HUES6 (cell line): Measurements from ENCODE around the gene SLC8A1.

Experiments used
- H3K27ac ChIP-seq: 2 replicates; pipeline ENCODE4 v1.7.0; 2013; ENCODE audit warnings: low read depth, mild to moderate bottlenecking, low read length, inconsistent platforms
- H3K27me3 ChIP-seq: 2 replicates; pipeline ENCODE4 v1.6.1; 2013; ENCODE audit warnings: low read length; ENCODE audit not compliant: control insufficient read depth, insufficient read depth
- H3K36me3 ChIP-seq: 2 replicates; pipeline ENCODE4 v1.6.1; 2013; ENCODE audit warnings: low read length; ENCODE audit not compliant: control insufficient read depth, insufficient read depth
- H3K4me1 ChIP-seq: 2 replicates; pipeline ENCODE4 v1.6.1; 2013; ENCODE audit warnings: low read length; ENCODE audit not compliant: control insufficient read depth, insufficient read depth
- H3K4me3 ChIP-seq: 2 replicates; pipeline ENCODE4 v1.5.1; 2013; ENCODE audit warnings: low read depth, low read length
- H3K9ac ChIP-seq: one replicate; pipeline ENCODE4 v1.6.1; 2013; ENCODE audit warnings: mild to moderate bottlenecking, low read length
- H3K9me3 ChIP-seq: 2 replicates; pipeline ENCODE4 v1.6.1; 2013; ENCODE audit warnings: low read depth, low read length; ENCODE audit not compliant: control insufficient read depth, insufficient read depth

The SLC8A1 gene

GRCh38 chr2:40480073-40480472 lies 28.2 kb upstream of the SLC8A1 start:
- H3K4me3 ChIP-seq, result no peak overlapping the region
- H3K9me3 ChIP-seq, result no peaks in the 10 kb centered on the region
- no peaks in the 10 kb centered on the region for H3K36me3 ChIP-seq
- no peaks in the 10 kb centered on the region for H3K27me3 ChIP-seq
- H3K27ac ChIP-seq, result no peak overlapping the region
- H3K4me1 ChIP-seq, result no peaks in the 10 kb centered on the region
- H3K9ac ChIP-seq, result no peak overlapping the region

GRCh38 chr2:40477361-40477760 lies 25.5 kb upstream of the SLC8A1 start:
- Histone ChIP-seq H3K9ac (no peak overlapping the region), H3K27me3 (no peaks in the 10 kb centered on the region), H3K4me3 (no peak overlapping the region), H3K9me3 (no peaks in the 10 kb centered on the region), H3K36me3 (no peaks in the 10 kb centered on the region), H3K27ac (no peak overlapping the region), H3K4me1 (no peaks in the 10 kb centered on the region)

- Histone ChIP-seq H3K9ac (no peak overlapping the region), H3K4me1 (no peaks in the 10 kb centered on the region), H3K4me3 (no peak overlapping the region), H3K27me3 (no peaks in the 10 kb centered on the region), H3K36me3 (no peaks in the 10 kb centered on the region), H3K27ac (no peak overlapping the region), H3K9me3 (no peaks in the 10 kb centered on the region)
These were observed 24.5 kb upstream of the SLC8A1 start for GRCh38 chr2:40476436-40476835.

GRCh38 chr2:40474306-40474705 lies 22.4 kb upstream of the SLC8A1 start:
- Histone ChIP-seq H3K36me3 (no peaks in the 10 kb centered on the region), H3K4me1 (no peaks in the 10 kb centered on the region), H3K27me3 (no peaks in the 10 kb centered on the region), H3K27ac (no peak overlapping the region), H3K9me3 (no peaks in the 10 kb centered on the region), H3K9ac (no peak overlapping the region), H3K4me3 (no peak overlapping the region)

- H3K9ac ChIP-seq, result no peak overlapping the region
- H3K27me3 ChIP-seq, result no peaks in the 10 kb centered on the region
- H3K4me1 ChIP-seq, result no peaks in the 10 kb centered on the region
- H3K36me3 ChIP-seq, result no peaks in the 10 kb centered on the region
- H3K27ac ChIP-seq, result no peak overlapping the region
- no peak overlapping the region for H3K4me3 ChIP-seq
- no peaks in the 10 kb centered on the region for H3K9me3 ChIP-seq
These were observed 20.0 kb upstream of the SLC8A1 start for GRCh38 chr2:40471866-40472265.

- H3K9ac ChIP-seq, result no peak overlapping the region
- no peak overlapping the region for H3K4me3 ChIP-seq
- H3K4me1 ChIP-seq, result no peaks in the 10 kb centered on the region
- H3K27me3 ChIP-seq, result no peaks in the 10 kb centered on the region
- H3K36me3 ChIP-seq, result no peaks in the 10 kb centered on the region
- H3K27ac ChIP-seq, result no peak overlapping the region
- no peaks in the 10 kb centered on the region for H3K9me3 ChIP-seq
These were observed 19.2 kb upstream of the SLC8A1 start for GRCh38 chr2:40470822-40471813.

GRCh38 chr2:40466935-40467572 lies 15.2 kb upstream of the SLC8A1 start:
- no peaks in the 10 kb centered on the region for H3K27me3 ChIP-seq
- H3K27ac ChIP-seq, result no peak overlapping the region
- no peaks in the 10 kb centered on the region for H3K4me1 ChIP-seq
- no peaks in the 10 kb centered on the region for H3K36me3 ChIP-seq
- no peak overlapping the region for H3K9ac ChIP-seq
- H3K9me3 ChIP-seq, result no peaks in the 10 kb centered on the region
- no peak overlapping the region for H3K4me3 ChIP-seq

GRCh38 chr2:40466332-40466906 lies 14.5 kb upstream of the SLC8A1 start:
- Histone ChIP-seq H3K9me3 (no peaks in the 10 kb centered on the region), H3K36me3 (no peaks in the 10 kb centered on the region), H3K4me3 (no peak overlapping the region), H3K27ac (no peak overlapping the region), H3K9ac (no peak overlapping the region), H3K4me1 (no peaks in the 10 kb centered on the region), H3K27me3 (no peaks in the 10 kb centered on the region)

GRCh38 chr2:40463112-40463511 lies 11.2 kb upstream of the SLC8A1 start:
- no peak overlapping the region for H3K9ac ChIP-seq
- H3K36me3 ChIP-seq, result no peaks in the 10 kb centered on the region
- no peaks in the 10 kb centered on the region for H3K9me3 ChIP-seq
- no peak overlapping the region for H3K27ac ChIP-seq
- no peaks in the 10 kb centered on the region for H3K4me1 ChIP-seq
- H3K27me3 ChIP-seq, result no peaks in the 10 kb centered on the region
- no peak overlapping the region for H3K4me3 ChIP-seq

GRCh38 chr2:40458271-40458794 lies 6.4 kb upstream of the SLC8A1 start:
- H3K9me3 ChIP-seq, result no peaks in the 10 kb centered on the region
- no peak overlapping the region for H3K9ac ChIP-seq
- peaks cover 9% of the 10 kb centered on the region for H3K27me3 ChIP-seq
- no peaks in the 10 kb centered on the region for H3K4me1 ChIP-seq
- no peak overlapping the region for H3K4me3 ChIP-seq
- H3K36me3 ChIP-seq, result no peaks in the 10 kb centered on the region
- H3K27ac ChIP-seq, result no peak overlapping the region

- Histone ChIP-seq H3K27me3 (peaks cover 14% of the 10 kb centered on the region), H3K27ac (no peak overlapping the region), H3K4me1 (peaks cover 3% of the 10 kb centered on the region; the same call in 1 of the 2 replicates), H3K9me3 (no peaks in the 10 kb centered on the region), H3K4me3 (no peak overlapping the region), H3K9ac (no peak overlapping the region), H3K36me3 (no peaks in the 10 kb centered on the region)
These were observed 5.9 kb upstream of the SLC8A1 start for GRCh38 chr2:40457837-40458236.
